ENCODE measurements around the gene ZNF529. TPM values are rescaled to one million over a fixed set of nuclear protein-coding genes. Genes with fewer than 3 reads are reported as not detected.

ZNF529 gene
- total RNA-seq, 2 donors from 2014 or later: 2.1 to 5.0 TPM

GRCh38 chr19:36579255-36579654 lies 6.2 kb upstream of the ZNF529 start:
- intact Hi-C loops (cut with DNase I): no loop called here
- no peak for TF ChIP-seq CTCF (IDR thresholded peaks at IDR 0.05)

GRCh38 chr19:36577271-36577996 lies 4.3 kb upstream of the ZNF529 start:
- Histone ChIP-seq H3K4me1 (peaks cover 9% of the 10 kb centered on the region), H3K27ac (no peak overlapping the region), H3K9ac (ENCODE audit: low read depth in 2 of 2, low read length in 2 of 2) (no peak overlapping the region), H3K4me3 (no peak overlapping the region), H3K36me3 (peaks cover 10% of the 10 kb centered on the region), H3K27me3 (no peaks in the 10 kb centered on the region), H3K9me3 (no peaks in the 10 kb centered on the region)
- no peak for DNase-seq
- no peak for TF ChIP-seq CTCF (IDR thresholded peaks at IDR 0.05)
- intact Hi-C loops (cut with DNase I): no loop called here

More at GRCh38 chr19:36579255-36579654, 6.2 kb upstream of the ZNF529 start:
- H3K4me1 ChIP-seq: peaks cover 6% of the 10 kb centered on the region
- no peaks in the 10 kb centered on the region for H3K27me3 ChIP-seq
- peaks cover 10% of the 10 kb centered on the region for H3K36me3 ChIP-seq
- no peak overlapping the region for H3K4me3 ChIP-seq
- H3K9ac ChIP-seq (ENCODE audit: low read depth in 2 of 2, low read length in 2 of 2): no peak overlapping the region
- no peak for DNase-seq
- H3K27ac ChIP-seq: no peak overlapping the region
- H3K9me3 ChIP-seq: no peaks in the 10 kb centered on the region

- H3K9me3 ChIP-seq: no peaks in the 10 kb centered on the region
- H3K27ac ChIP-seq: no peak overlapping the region
- H3K27me3 ChIP-seq: no peaks in the 10 kb centered on the region
- intact Hi-C loops (cut with DNase I): loop anchor here (5.0 kb wide), 1 partner anchor 93 kb away; the partner anchor contains the start of gene ZNF461
- H3K9ac ChIP-seq (ENCODE audit: low read depth in 2 of 2, low read length in 2 of 2): no peak overlapping the region
- H3K36me3 ChIP-seq: peaks cover 10% of the 10 kb centered on the region
- TF ChIP-seq CTCF (IDR thresholded peaks at IDR 0.05): no peak
- peaks cover 9% of the 10 kb centered on the region for H3K4me1 ChIP-seq
- H3K4me3 ChIP-seq: no peak overlapping the region
- no peak for DNase-seq
Measured at GRCh38 chr19:36574741-36575140, 1.6 kb upstream of the ZNF529 start.

- H3K27me3 ChIP-seq: no peaks in the 10 kb centered on the region
- no peak for TF ChIP-seq CTCF (IDR thresholded peaks at IDR 0.05)
- H3K4me3 ChIP-seq: peak overlapping the region; percentile 72
- no peaks in the 10 kb centered on the region for H3K9me3 ChIP-seq
- peaks cover 10% of the 10 kb centered on the region for H3K36me3 ChIP-seq
- no peak for DNase-seq
- peak overlapping the region; percentile 71 to 85 for H3K9ac ChIP-seq (ENCODE audit: low read depth in 2 of 2, low read length in 2 of 2)
- H3K4me1 ChIP-seq: peaks cover 9% of the 10 kb centered on the region
- H3K27ac ChIP-seq: peak overlapping the region; percentile 61
- intact Hi-C loops (cut with DNase I): loop anchor here (5.0 kb wide), 1 partner anchor 93 kb away; the partner anchor contains the start of gene ZNF461
Measured at GRCh38 chr19:36573895-36574720, 1.0 kb upstream of the ZNF529 start.

- H3K27me3 ChIP-seq: no peaks in the 10 kb centered on the region
- peak overlapping the region; percentile 70 to 85 for H3K9ac ChIP-seq (ENCODE audit: low read depth in 2 of 2, low read length in 2 of 2)
- peaks cover 9% of the 10 kb centered on the region for H3K36me3 ChIP-seq
- H3K4me3 ChIP-seq: peak overlapping the region; percentile 72
- intact Hi-C loops (cut with DNase I): loop anchor here (5.0 kb wide), 1 partner anchor 95 kb away; the partner anchor contains the start of gene ZNF461
- peaks cover 9% of the 10 kb centered on the region for H3K4me1 ChIP-seq
- DNase-seq: no peak
- H3K9me3 ChIP-seq: no peaks in the 10 kb centered on the region
- TF ChIP-seq CTCF (IDR thresholded peaks at IDR 0.05): no peak
- peak overlapping the region; percentile 61 for H3K27ac ChIP-seq
Measured at GRCh38 chr19:36572593-36573019, 486 bp downstream of the ZNF529 start.

Measured in colonic mucosa (tissue), 4 donors.